GM18498 (cell line): ENCODE results near the gene ADCY5.

Source experiments
- ATAC-seq: cut with Tn5 transposase; IDR thresholded peaks from one replicate; pipeline ENCODE4 v1.9.1; 2021; ENCODE audit warnings: mild to moderate bottlenecking, moderate library complexity; ENCODE audit not compliant: unreplicated experiment

Gene ADCY5

GRCh38 chr3:123459862-123460261 is 11.0 kb upstream of the ADCY5 start:
- no peak for ATAC-seq

GRCh38 chr3:123458255-123458654 is 9.4 kb upstream of the ADCY5 start:
- ATAC-seq, result no peak

- ATAC-seq, result no peak
Measured at GRCh38 chr3:123457841-123458240, 9.0 kb upstream of the ADCY5 start.

- no peak for ATAC-seq
Measured at GRCh38 chr3:123453675-123454074, 4.8 kb upstream of the ADCY5 start.

- no peak for ATAC-seq
Measured at GRCh38 chr3:123451186-123451585, 2.3 kb upstream of the ADCY5 start.

GRCh38 chr3:123449997-123450604 is 1.2 kb upstream of the ADCY5 start:
- ATAC-seq, result no peak

- no peak for ATAC-seq
Measured at GRCh38 chr3:123449102-123449996, 459 bp upstream of the ADCY5 start.

- no peak for ATAC-seq
Measured at GRCh38 chr3:123447749-123448517, 957 bp downstream of the ADCY5 start.

- no peak for ATAC-seq
Measured at GRCh38 chr3:123447416-123447748, 1.5 kb downstream of the ADCY5 start.

- no peak for ATAC-seq
Measured at GRCh38 chr3:123446610-123447109, 2.2 kb downstream of the ADCY5 start.

- no peak for ATAC-seq
Measured at GRCh38 chr3:123446210-123446609, 2.7 kb downstream of the ADCY5 start.

GRCh38 chr3:123445702-123446101 is 3.2 kb downstream of the ADCY5 start:
- ATAC-seq, result no peak

GRCh38 chr3:123444744-123445143 is 4.1 kb downstream of the ADCY5 start:
- ATAC-seq, result no peak

GRCh38 chr3:123444023-123444422 is 4.9 kb downstream of the ADCY5 start:
- no peak for ATAC-seq

- ATAC-seq, result no peak
Measured at GRCh38 chr3:123442908-123443307, 6.0 kb downstream of the ADCY5 start.

GRCh38 chr3:123442125-123442524 is 6.8 kb downstream of the ADCY5 start:
- no peak for ATAC-seq

GRCh38 chr3:123439806-123440580 is 8.9 kb downstream of the ADCY5 start:
- ATAC-seq, result no peak

- no peak for ATAC-seq
Measured at GRCh38 chr3:123432832-123433523, 15.9 kb downstream of the ADCY5 start.

GRCh38 chr3:123431658-123432324 is 17.1 kb downstream of the ADCY5 start:
- no peak for ATAC-seq
